ENCODE data around the gene MOGAT3.
A peak's percentile ranks its signal among the peaks of the same experiment; 100 is the strongest.

The MOGAT3 gene

GRCh38 chr7:101237206-101238067 is 36.6 kb upstream of the MOGAT3 start, which contains the start of gene CLDN15:
Gene CLDN15 (minus strand): TSS chr7:101237802. CDS start chr7:101237581, 221 bp downstream.
- Histone ChIP-seq H3K9ac (no peak within 1 kb of the TSS), H2AFZ (ENCODE audit: low read depth) (no peak within 1 kb of the TSS), H3K36me3 (ENCODE audit: insufficient read depth) (no peaks in the 10 kb centered on the region), H3K27ac (no peak within 1 kb of the TSS), H3K79me2 (ENCODE audit: insufficient read depth, low read depth) (0 out of 2 replicates have a peak, but pooled peaks cover under 1% of the 10 kb centered on the region), H3K4me2 (no peak within 1 kb of the TSS), H3K27me3 (ENCODE audit: insufficient read depth, low read depth) (no peaks in the 10 kb centered on the region), H4K20me1 (ENCODE audit: insufficient read depth) (no peaks in the 10 kb centered on the region), H3K4me3 (IDR thresholded peaks at IDR 0.05; ENCODE audit: insufficient read depth, low read depth, low read length) (no peak within 1 kb of the TSS), H3K4me1 (ENCODE audit: low read depth, poor library complexity, severe bottlenecking) (peaks cover under 1% of the 10 kb centered on the region)
- TF ChIP-seq CTCF (conservative IDR thresholded peaks at IDR 0.05; ENCODE audit: low read depth, low read length) = no peak

- Histone ChIP-seq H3K4me2 (no peak overlapping the region), H3K4me1 (ENCODE audit: low read depth, poor library complexity, severe bottlenecking) (no peaks in the 10 kb centered on the region), H3K36me3 (ENCODE audit: insufficient read depth) (no peaks in the 10 kb centered on the region), H2AFZ (ENCODE audit: low read depth) (no peak overlapping the region), H3K27me3 (ENCODE audit: insufficient read depth, low read depth) (no peaks in the 10 kb centered on the region), H4K20me1 (ENCODE audit: insufficient read depth) (no peaks in the 10 kb centered on the region), H3K4me3 (IDR thresholded peaks at IDR 0.05; ENCODE audit: insufficient read depth, low read depth, low read length) (no peak overlapping the region), H3K79me2 (ENCODE audit: insufficient read depth, low read depth) (no peaks in the 10 kb centered on the region), H3K27ac (no peak overlapping the region), H3K9ac (no peak overlapping the region)
- TF ChIP-seq CTCF (conservative IDR thresholded peaks at IDR 0.05; ENCODE audit: low read depth, low read length) = no peak
Observed at GRCh38 chr7:101236292-101236835, 35.5 kb upstream of the MOGAT3 start.

GRCh38 chr7:101235522-101235921 is 34.7 kb upstream of the MOGAT3 start:
- Histone ChIP-seq H3K36me3 (ENCODE audit: insufficient read depth) (no peaks in the 10 kb centered on the region), H3K4me2 (no peak overlapping the region), H2AFZ (ENCODE audit: low read depth) (no peak overlapping the region), H4K20me1 (ENCODE audit: insufficient read depth) (no peaks in the 10 kb centered on the region), H3K27ac (no peak overlapping the region), H3K27me3 (ENCODE audit: insufficient read depth, low read depth) (no peaks in the 10 kb centered on the region), H3K4me3 (IDR thresholded peaks at IDR 0.05; ENCODE audit: insufficient read depth, low read depth, low read length) (no peak overlapping the region), H3K9ac (no peak overlapping the region), H3K79me2 (ENCODE audit: insufficient read depth, low read depth) (no peaks in the 10 kb centered on the region), H3K4me1 (ENCODE audit: low read depth, poor library complexity, severe bottlenecking) (no peaks in the 10 kb centered on the region)
- TF ChIP-seq CTCF (conservative IDR thresholded peaks at IDR 0.05; ENCODE audit: low read depth, low read length) = no peak

- Histone ChIP-seq H3K27me3 (ENCODE audit: insufficient read depth, low read depth) (no peaks in the 10 kb centered on the region), H3K4me1 (ENCODE audit: low read depth, poor library complexity, severe bottlenecking) (no peaks in the 10 kb centered on the region), H3K36me3 (ENCODE audit: insufficient read depth) (no peaks in the 10 kb centered on the region), H3K79me2 (ENCODE audit: insufficient read depth, low read depth) (no peaks in the 10 kb centered on the region), H4K20me1 (ENCODE audit: insufficient read depth) (no peaks in the 10 kb centered on the region), H3K4me3 (IDR thresholded peaks at IDR 0.05; ENCODE audit: insufficient read depth, low read depth, low read length) (no peak overlapping the region), H3K27ac (no peak overlapping the region), H3K4me2 (no peak overlapping the region), H3K9ac (no peak overlapping the region), H2AFZ (ENCODE audit: low read depth) (no peak overlapping the region)
- peak; percentile 31; the same call in 1 of the 2 replicates for TF ChIP-seq CTCF (conservative IDR thresholded peaks at IDR 0.05; ENCODE audit: low read depth, low read length)
Observed at GRCh38 chr7:101235050-101235449, 34.2 kb upstream of the MOGAT3 start.
